GM12878 (cell line): Measurements from ENCODE around the gene SPON2. TPM values are rescaled to one million over a fixed set of nuclear protein-coding genes. Genes with fewer than 3 reads are reported as not detected.

ENCODE experiments used
- BMI1 ChIP-seq: fragments of 450-650 bp; IDR thresholded peaks from 2 replicates; pipeline ENCODE4 v1.6.1; 2016; ENCODE audit warnings: mild to moderate bottlenecking, moderate library complexity, borderline replicate concordance
- CHD2 ChIP-seq: IDR thresholded peaks from 2 replicates; pipeline ENCODE4 v1.6.1; 2011; ENCODE audit warnings: low read depth, low read length, improper control_type of control experiment, borderline replicate concordance
- CUX1 ChIP-seq: IDR thresholded peaks from 2 replicates; pipeline ENCODE4 v1.6.1; 2012; ENCODE audit warnings: improper control_type of control experiment, low read depth, low read length; ENCODE audit not compliant: insufficient replicate concordance
- EZH2 ChIP-seq: IDR thresholded peaks from 2 replicates; pipeline ENCODE4 v1.6.1; 2012; ENCODE audit warnings: low read depth, mild to moderate bottlenecking, control low read depth, inconsistent platforms, low read length, borderline replicate concordance; ENCODE audit not compliant: control insufficient read depth
- HCFC1 ChIP-seq: fragments of 150-350 bp; IDR thresholded peaks from 2 replicates; pipeline ENCODE4 v1.6.1; 2014; ENCODE audit warnings: low read length
- HSF1 ChIP-seq: fragments of 150-350 bp; IDR thresholded peaks from 2 replicates; pipeline ENCODE4 v1.6.1; 2014; ENCODE audit warnings: mild to moderate bottlenecking, low read depth, low read length
- JUND ChIP-seq: IDR thresholded peaks from 2 replicates; pipeline ENCODE4 v1.6.1; 2012; ENCODE audit warnings: low read depth, mild to moderate bottlenecking, low read length, improper control_type of control experiment, moderate library complexity
- KAT2A ChIP-seq: conservative IDR thresholded peaks from 2 replicates; pipeline ENCODE4 v1.6.1; 2011; ENCODE audit warnings: low read depth, low read length; ENCODE audit not compliant: control insufficient read depth
- KDM1A ChIP-seq: fragments of 200-600 bp; sonication (generic); IDR thresholded peaks from 2 replicates; pipeline ENCODE4 v1.6.1; 2016; ENCODE audit warnings: borderline replicate concordance
- KLF5 ChIP-seq: fragments of 450-650 bp; IDR thresholded peaks from 2 replicates; pipeline ENCODE4 v1.6.1; 2014; ENCODE audit warnings: mild to moderate bottlenecking; ENCODE audit not compliant: partially characterized antibody
- MTA2 ChIP-seq: fragments of 450-650 bp; IDR thresholded peaks from 2 replicates; pipeline ENCODE4 v1.6.1; 2016; ENCODE audit warnings: low read depth, mild to moderate bottlenecking, moderate library complexity
- NBN ChIP-seq: fragments of 450-650 bp; IDR thresholded peaks from 2 replicates; pipeline ENCODE4 v1.6.1; 2016
- SP1 ChIP-seq: IDR thresholded peaks from one replicate; pipeline ENCODE4 v1.6.1; 2011; ENCODE audit warnings: low read depth, low read length
- SREBF1 ChIP-seq: IDR thresholded peaks from 2 replicates; pipeline ENCODE4 v1.6.1; 2012; ENCODE audit warnings: mild to moderate bottlenecking, low read length
- STAT3 ChIP-seq: IDR thresholded peaks from 2 replicates; pipeline ENCODE4 v1.6.1; 2011; ENCODE audit warnings: low read depth, low read length, improper control_type of control experiment
- TAF1 ChIP-seq: IDR thresholded peaks from 2 replicates; pipeline ENCODE4 v1.6.1; 2011; ENCODE audit warnings: mild to moderate bottlenecking, low read depth, low read length, borderline replicate concordance
- WRNIP1 ChIP-seq: IDR thresholded peaks from 2 replicates; pipeline ENCODE4 v1.6.1; 2011; ENCODE audit warnings: low read depth, low read length, improper control_type of control experiment, borderline replicate concordance
- ZBTB11 ChIP-seq: fragments of 450-650 bp; formaldehyde crosslinking; IDR thresholded peaks from 2 replicates; pipeline ENCODE4 v1.5.0; 2022; ENCODE audit warnings: mild to moderate bottlenecking, missing genetic modification characterization
- ZNF207 ChIP-seq: fragments of 450-650 bp; IDR thresholded peaks from 2 replicates; pipeline ENCODE4 v1.6.1; 2014; ENCODE audit warnings: antibody characterized with exemption, mild to moderate bottlenecking, borderline replicate concordance
- ZNF24 ChIP-seq: fragments of 450-650 bp; IDR thresholded peaks from 2 replicates; pipeline ENCODE4 v1.6.1; 2017; ENCODE audit warnings: antibody characterized with exemption, mild to moderate bottlenecking
- ZNF384 ChIP-seq: IDR thresholded peaks from 2 replicates; pipeline ENCODE4 v1.6.1; 2012; ENCODE audit warnings: low read depth, mild to moderate bottlenecking, low read length, improper control_type of control experiment, borderline replicate concordance
- ZSCAN29 ChIP-seq: fragments of 450-650 bp; IDR thresholded peaks from 2 replicates; pipeline ENCODE4 v1.6.1; 2017; ENCODE audit warnings: mild to moderate bottlenecking, moderate library complexity
- polyA plus RNA-seq, 11 experiments: library from polyadenylated mRNA; depleted of rRNA in 4 of 11; unstranded in 6 of 11; stranded (reverse) in 5 of 11; fragments of >200 nt; fragmentation: Nextera tagmentation in 4 of 11; fragmentation: Illumina TruSeq in 1 of 11; extraction: Ambion mirVana in 4 of 11; extraction: Trizol in 1 of 11; gene quantifications; 1 replicate in 1 of 11; 2 replicates in 10 of 11; pipeline versions ENCODE4 v1.2.1 to v1.2.3, GENCODE V29; 2011 to 2016; ENCODE audit warnings: inconsistent platforms in 2 of 11, missing spikeins in 2 of 11, low read depth in 1 of 11
- total RNA-seq, 4 experiments: library from RNA; depleted of rRNA in 3 of 4; stranded (reverse); fragments of >200 nt in 3 of 4; fragmentation: Illumina TruSeq in 1 of 4; extraction: Trizol in 1 of 4; gene quantifications; 2 replicates each; pipeline versions ENCODE4 v1.2.1 to v1.2.3, GENCODE V29; 2013 to 2021

Gene SPON2
- total and polyA plus RNA-seq, 10 of the 15 experiments (the other 5 are each of a cell fraction or from before 2014, with no cell fraction given), result 1.1 to 11.2 (median 7.3) TPM

DNA sequence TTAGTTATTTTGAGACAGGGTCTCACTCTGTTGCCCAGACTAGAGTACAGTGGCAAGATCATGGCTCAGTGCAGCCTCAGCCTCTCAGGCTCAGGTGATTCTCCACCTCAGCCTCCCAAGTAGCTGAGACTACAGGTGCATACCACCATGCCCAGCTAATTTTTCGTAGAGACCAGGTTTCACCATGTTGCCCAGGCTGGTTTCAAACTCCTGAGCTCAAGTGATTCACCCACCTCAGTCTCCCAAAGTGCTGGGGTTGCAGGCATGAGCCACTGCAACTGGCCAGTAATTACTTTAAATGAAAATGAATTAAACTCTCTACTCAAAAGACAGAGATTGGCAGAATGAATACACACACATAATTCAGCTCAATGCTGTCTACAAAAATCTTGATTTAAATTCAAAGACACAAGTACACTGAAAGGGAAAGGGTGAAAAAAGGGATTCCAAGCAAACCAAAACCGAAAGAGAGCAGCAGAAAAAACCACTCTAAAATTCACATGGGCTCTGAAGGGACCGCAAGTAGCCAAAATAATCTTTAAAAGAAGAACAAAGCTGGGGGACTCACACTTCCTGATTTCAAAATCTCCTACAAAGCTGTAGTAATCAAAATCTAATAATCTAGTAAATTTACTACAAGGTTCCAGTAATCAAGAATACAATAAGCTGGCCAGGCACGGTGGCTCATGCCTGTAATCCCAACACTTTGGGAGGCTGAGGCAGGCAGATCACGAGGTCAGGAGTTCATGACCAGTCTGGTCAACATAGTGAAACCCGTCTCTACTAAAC is 11.8 kb upstream of the SPON2 start (continued):
- no peak for TF ChIP-seq CUX1
- TF ChIP-seq STAT3, result no peak
- no peak for TF ChIP-seq WRNIP1
- no peak for TF ChIP-seq ZSCAN29
- no peak for TF ChIP-seq JUND
- no peak for TF ChIP-seq EZH2
- TF ChIP-seq ZNF384, result peak; percentile 65
- TF ChIP-seq SP1, result no peak
- TF ChIP-seq BMI1, result no peak
- TF ChIP-seq MTA2, result peak; percentile 53; the same call in 1 of the 2 replicates
- no peak for TF ChIP-seq HSF1
- TF ChIP-seq ZNF24, result no peak
- TF ChIP-seq HCFC1, result no peak
- TF ChIP-seq KDM1A, result no peak
- no peak for TF ChIP-seq TAF1
- no peak for TF ChIP-seq KLF5
- TF ChIP-seq CHD2, result no peak
- no peak for TF ChIP-seq ZNF207
- no peak for TF ChIP-seq ZBTB11 (CRISPR knock-in tag)
- 0 out of 2 replicates have a peak, but pooled peaks have one; percentile 24 for TF ChIP-seq NBN
- no peak for TF ChIP-seq SREBF1
- TF ChIP-seq KAT2A, result no peak
